AG04450 (cell line): ENCODE results near the gene ZNF536. TPM values are rescaled to one million over a fixed set of nuclear protein-coding genes. Genes with fewer than 3 reads are reported as not detected.

ENCODE experiments used
- CTCF ChIA-PET: fragments of 300-600, 350-600 bp; formaldehyde crosslinking; extraction: SDS; loops from one replicate; lab custom pipeline; 2022; ENCODE audit warnings: antibody characterized with exemption, inconsistent platforms; lab: Charles Lee
- POLR2A ChIA-PET: fragments of 350-600 bp; formaldehyde crosslinking; extraction: SDS; loops from one replicate; lab custom pipeline; 2021; ENCODE audit warnings: antibody characterized with exemption, inconsistent platforms; lab: Yijun Ruan, JAX
- DNase-seq: peaks from one replicate; pipeline ENCODE4 v3.0.0-alpha.2; 2011; ENCODE audit warnings: low read depth, low spot score
- H3K27ac ChIP-seq: one replicate; pipeline ENCODE4 v1.5.1; 2012; ENCODE audit warnings: low read depth, low read length, control low read depth
- H3K27me3 ChIP-seq: one replicate; pipeline ENCODE4 v1.6.0; 2012; ENCODE audit warnings: low read length; ENCODE audit not compliant: control insufficient read depth, insufficient read depth
- H3K4me3 ChIP-seq: 2 replicates; pipeline ENCODE4 v1.5.1; 2011; ENCODE audit warnings: mild to moderate bottlenecking, low read depth, low read length, control low read depth
- H3K9me3 ChIP-seq: 2 replicates; pipeline ENCODE4 v1.5.1; 2012; ENCODE audit warnings: low read length; ENCODE audit not compliant: control insufficient read depth, insufficient read depth
- CTCF ChIP-seq: IDR thresholded peaks from 2 replicates; pipeline ENCODE4 v1.5.1; 2011; ENCODE audit warnings: low read depth, low read length, control low read depth, inconsistent platforms
- polyA plus RNA-seq: library from polyadenylated mRNA; depleted of rRNA; stranded (reverse); fragments of >200 nt; gene quantifications from 2 replicates; pipeline ENCODE4 v1.2.3, GENCODE V29; 2011

ZNF536 gene
- polyA plus RNA-seq, 1 experiment, result not detected

- no peak for DNase-seq
- no peaks in the 10 kb centered on the region for H3K27me3 ChIP-seq
- peaks cover 58% of the 10 kb centered on the region for H3K9me3 ChIP-seq
- POLR2A ChIA-PET, result no interaction called here
- H3K4me3 ChIP-seq, result no peak overlapping the region
- no peak overlapping the region for H3K27ac ChIP-seq
- TF ChIP-seq CTCF, result no peak
- CTCF ChIA-PET, result no interaction called here
Observed at GRCh38 chr19:30525383-30525782, 153.2 kb downstream of the ZNF536 start.

- no peak overlapping the region for H3K27ac ChIP-seq
- TF ChIP-seq CTCF, result no peak
- CTCF ChIA-PET, result no interaction called here
- peaks cover 56% of the 10 kb centered on the region for H3K9me3 ChIP-seq
- no peak for DNase-seq
- no peak overlapping the region for H3K4me3 ChIP-seq
- no peaks in the 10 kb centered on the region for H3K27me3 ChIP-seq
- POLR2A ChIA-PET, result no interaction called here
Observed at GRCh38 chr19:30528919-30529318, 156.7 kb downstream of the ZNF536 start.

GRCh38 chr19:30529876-30530275 is 157.7 kb downstream of the ZNF536 start:
- no peaks in the 10 kb centered on the region for H3K27me3 ChIP-seq
- no peak for TF ChIP-seq CTCF
- no peak overlapping the region for H3K27ac ChIP-seq
- POLR2A ChIA-PET, result no interaction called here
- peaks cover 59% of the 10 kb centered on the region for H3K9me3 ChIP-seq
- CTCF ChIA-PET, result no interaction called here
- no peak overlapping the region for H3K4me3 ChIP-seq
- no peak for DNase-seq

DNA sequence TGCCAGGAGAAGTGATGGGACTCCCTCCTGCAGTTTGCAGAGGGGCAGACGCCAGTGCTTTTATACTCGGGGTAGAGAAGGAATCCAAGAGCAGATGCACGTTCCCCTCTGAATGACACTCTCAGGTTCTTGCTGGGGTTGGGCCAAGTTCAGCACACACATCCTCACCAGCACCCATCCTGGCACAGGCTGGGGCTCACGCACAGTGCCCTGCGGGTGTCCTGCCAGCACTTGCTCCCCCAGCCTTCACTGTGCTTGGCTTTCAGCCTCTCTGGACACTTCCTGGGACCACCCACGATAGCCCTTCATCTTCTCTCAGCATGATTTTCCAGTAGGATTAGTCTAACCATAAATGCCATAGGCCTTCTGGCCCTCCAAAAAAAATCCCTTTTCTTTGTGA is 158.6 kb downstream of the ZNF536 start:
- Histone ChIP-seq H3K9me3 (peaks cover 61% of the 10 kb centered on the region), H3K4me3 (no peak overlapping the region), H3K27me3 (no peaks in the 10 kb centered on the region), H3K27ac (no peak overlapping the region)
- no peak for DNase-seq
- POLR2A ChIA-PET, result no interaction called here
- no peak for TF ChIP-seq CTCF
- CTCF ChIA-PET, result no interaction called here

DNA sequence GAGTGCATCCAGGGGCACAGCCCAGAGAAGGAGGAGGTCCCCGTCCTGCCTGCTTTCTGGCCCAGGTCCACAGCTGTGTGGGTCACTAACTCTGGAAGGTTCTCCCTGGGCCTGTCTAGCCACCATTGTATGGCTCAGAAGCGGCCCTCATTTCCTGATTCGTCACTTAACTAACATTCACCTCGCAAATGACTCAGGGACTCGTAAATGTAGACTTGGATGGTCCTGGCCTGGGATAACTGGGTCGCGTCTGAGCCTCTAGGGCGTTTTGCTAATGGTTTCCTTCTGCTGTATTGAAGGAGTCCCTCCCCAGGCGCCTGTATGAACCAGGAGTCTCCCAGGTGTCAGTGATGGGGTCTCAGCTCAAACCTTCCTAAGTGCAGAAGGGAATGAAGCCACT is 162.8 kb downstream of the ZNF536 start:
- CTCF ChIA-PET, result no interaction called here

More for the DNA sequence above, 162.8 kb downstream of the ZNF536 start:
- DNase-seq, result no peak
- H3K27me3 ChIP-seq, result no peaks in the 10 kb centered on the region
- no peak overlapping the region for H3K4me3 ChIP-seq
- H3K9me3 ChIP-seq, result peaks cover 73% of the 10 kb centered on the region
- no peak overlapping the region for H3K27ac ChIP-seq
- no peak for TF ChIP-seq CTCF
- POLR2A ChIA-PET, result no interaction called here
